ENCODE measurements around the gene DYNLT2. TPM values are rescaled to one million over a fixed set of nuclear protein-coding genes. Genes with fewer than 3 reads are reported as not detected.

DYNLT2 gene
- total RNA-seq, 4 donors from 2014 or later = 3.9 to 6.0 (median 4.0) TPM

DNA sequence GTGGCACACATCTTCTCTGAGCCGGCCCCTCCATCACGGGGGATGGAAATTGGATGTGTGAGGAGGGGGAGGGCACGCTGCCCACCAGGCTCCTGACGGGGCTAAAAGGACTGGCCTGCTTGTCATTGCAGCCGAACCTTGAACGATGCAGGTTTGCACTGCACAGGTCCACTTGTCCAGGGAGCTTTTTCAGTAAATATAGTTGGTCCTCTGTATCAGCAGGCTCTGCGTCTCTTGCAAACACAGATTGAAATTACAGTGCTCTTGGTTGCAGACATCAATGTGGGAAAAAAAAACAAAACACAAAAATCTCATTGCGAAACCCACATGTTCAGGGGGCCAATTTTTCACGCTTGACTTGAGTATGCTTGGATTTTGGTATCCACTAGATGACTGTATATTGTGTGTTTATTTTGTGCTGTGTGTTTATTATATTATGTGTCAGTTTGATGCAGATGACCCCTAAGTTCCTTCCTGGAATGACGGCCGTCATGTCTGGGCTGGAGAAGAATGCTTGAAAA lies 29.3 kb upstream of the DYNLT2 start:
- H3K27ac ChIP-seq = no peak overlapping the region
- no peak overlapping the region for H3K4me3 ChIP-seq
- no peak for DNase-seq
- no peaks in the 10 kb centered on the region for H3K9me3 ChIP-seq
- H3K27me3 ChIP-seq = no peaks in the 10 kb centered on the region
- peaks cover 0 to 32% (median 0%) of the 10 kb centered on the region in 3 donors for H3K36me3 ChIP-seq
- TF ChIP-seq, protein P1, sequence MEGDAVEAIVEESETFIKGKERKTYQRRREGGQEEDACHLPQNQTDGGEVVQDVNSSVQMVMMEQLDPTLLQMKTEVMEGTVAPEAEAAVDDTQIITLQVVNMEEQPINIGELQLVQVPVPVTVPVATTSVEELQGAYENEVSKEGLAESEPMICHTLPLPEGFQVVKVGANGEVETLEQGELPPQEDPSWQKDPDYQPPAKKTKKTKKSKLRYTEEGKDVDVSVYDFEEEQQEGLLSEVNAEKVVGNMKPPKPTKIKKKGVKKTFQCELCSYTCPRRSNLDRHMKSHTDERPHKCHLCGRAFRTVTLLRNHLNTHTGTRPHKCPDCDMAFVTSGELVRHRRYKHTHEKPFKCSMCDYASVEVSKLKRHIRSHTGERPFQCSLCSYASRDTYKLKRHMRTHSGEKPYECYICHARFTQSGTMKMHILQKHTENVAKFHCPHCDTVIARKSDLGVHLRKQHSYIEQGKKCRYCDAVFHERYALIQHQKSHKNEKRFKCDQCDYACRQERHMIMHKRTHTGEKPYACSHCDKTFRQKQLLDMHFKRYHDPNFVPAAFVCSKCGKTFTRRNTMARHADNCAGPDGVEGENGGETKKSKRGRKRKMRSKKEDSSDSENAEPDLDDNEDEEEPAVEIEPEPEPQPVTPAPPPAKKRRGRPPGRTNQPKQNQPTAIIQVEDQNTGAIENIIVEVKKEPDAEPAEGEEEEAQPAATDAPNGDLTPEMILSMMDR (IDR thresholded peaks at IDR 0.05) = no peak
- TF ChIP-seq POLR2A (IDR thresholded peaks at IDR 0.05) = no peak
- no peaks in the 10 kb centered on the region for H3K4me1 ChIP-seq

DNA sequence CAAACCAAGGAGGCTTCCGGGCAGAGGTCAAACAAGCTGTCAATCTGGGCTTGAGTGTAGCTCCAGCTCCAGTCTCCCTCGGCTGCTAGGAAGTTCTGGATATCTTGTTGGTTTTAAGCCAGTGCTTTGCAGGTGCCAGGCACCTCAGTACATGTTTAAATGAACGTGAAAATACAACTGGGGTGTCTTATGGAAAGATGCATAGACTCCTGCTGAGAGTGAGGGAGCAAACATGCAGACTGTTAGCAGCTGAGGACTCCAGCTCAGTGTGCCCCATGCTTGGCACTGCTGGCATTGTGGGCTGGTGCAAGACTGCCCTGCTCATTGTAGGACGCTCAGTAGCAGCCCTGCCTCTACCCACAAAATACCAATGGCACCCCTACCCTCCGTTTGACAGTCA lies 28.5 kb upstream of the DYNLT2 start:
- Histone ChIP-seq H3K4me1 (no peaks in the 10 kb centered on the region), H3K9me3 (no peaks in the 10 kb centered on the region), H3K4me3 (no peak overlapping the region), H3K36me3 (peaks cover 0 to 33% (median 0%) of the 10 kb centered on the region in 3 donors), H3K27me3 (no peaks in the 10 kb centered on the region), H3K27ac (no peak overlapping the region)
- TF ChIP-seq, protein P1 (IDR thresholded peaks at IDR 0.05) = no peak
- no peak for TF ChIP-seq POLR2A (IDR thresholded peaks at IDR 0.05)
- no peak for DNase-seq

DNA sequence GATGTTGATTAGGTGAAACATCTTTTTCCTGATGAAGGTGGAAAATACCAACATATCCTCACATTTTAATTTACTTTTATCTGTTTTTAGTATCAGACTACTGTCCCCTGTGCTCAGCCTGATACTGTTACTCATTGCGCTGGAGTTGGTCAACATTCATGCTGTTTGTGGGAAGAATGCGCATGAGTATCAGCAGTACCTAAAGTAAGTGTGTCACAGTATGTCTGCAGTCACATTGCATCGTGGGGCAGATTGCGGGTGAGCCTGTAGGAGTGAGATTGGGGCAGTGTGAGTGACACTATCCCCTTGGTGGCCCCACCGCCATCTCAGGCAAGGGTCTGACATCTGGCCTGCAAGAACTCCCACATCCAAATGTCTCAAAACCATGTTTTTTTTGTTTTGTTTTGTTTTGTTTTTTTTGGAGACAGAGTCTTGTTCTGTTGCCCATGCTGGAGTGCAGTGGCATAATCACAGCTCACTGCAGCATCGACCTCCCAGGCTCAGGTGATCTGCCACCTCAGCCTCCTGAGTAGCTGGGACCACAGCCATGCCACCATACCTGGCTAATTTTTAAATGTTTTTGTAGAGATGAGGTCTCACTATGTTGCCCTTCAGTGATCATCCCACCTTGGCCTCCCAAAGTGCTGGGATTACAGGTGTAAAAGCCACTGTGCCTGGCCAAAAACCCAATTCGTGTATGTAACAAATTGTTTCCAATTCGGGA lies 27.9 kb upstream of the DYNLT2 start:
- TF ChIP-seq POLR2A (IDR thresholded peaks at IDR 0.05) = no peak
- TF ChIP-seq, protein P1 (IDR thresholded peaks at IDR 0.05) = no peak
- Histone ChIP-seq H3K27me3 (no peaks in the 10 kb centered on the region), H3K36me3 (peaks cover 0 to 37% (median 0%) of the 10 kb centered on the region in 3 donors), H3K27ac (no peak overlapping the region), H3K4me3 (no peak overlapping the region), H3K4me1 (no peaks in the 10 kb centered on the region), H3K9me3 (no peaks in the 10 kb centered on the region)
- no peak for DNase-seq

DNA sequence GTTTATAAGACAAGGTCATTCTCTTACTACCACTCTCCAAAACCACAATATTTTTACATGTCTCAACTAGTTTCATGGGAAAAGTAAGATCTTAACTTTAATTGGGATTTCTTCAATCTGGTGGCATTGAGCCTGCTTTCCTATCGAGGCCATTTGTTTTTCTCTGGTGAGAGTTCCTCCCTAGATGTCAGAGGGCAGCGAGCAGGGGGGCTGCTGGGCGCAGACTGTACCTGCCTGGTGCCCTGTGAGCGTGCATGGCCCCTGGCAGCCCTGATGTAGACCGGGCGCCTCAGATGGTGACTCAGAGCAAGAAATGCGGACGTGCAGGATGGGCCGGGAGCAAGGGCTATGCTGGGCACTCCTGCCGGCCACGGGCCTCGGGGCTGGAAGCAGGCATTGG lies 27.3 kb upstream of the DYNLT2 start:
- Histone ChIP-seq H3K36me3 (peaks cover 0 to 42% (median 0%) of the 10 kb centered on the region in 3 donors), H3K27ac (no peak overlapping the region), H3K4me3 (no peak overlapping the region), H3K27me3 (no peaks in the 10 kb centered on the region), H3K4me1 (no peaks in the 10 kb centered on the region), H3K9me3 (no peaks in the 10 kb centered on the region)
- DNase-seq = no peak
- TF ChIP-seq, protein P1 (IDR thresholded peaks at IDR 0.05) = no peak
- TF ChIP-seq POLR2A (IDR thresholded peaks at IDR 0.05) = no peak

DNA sequence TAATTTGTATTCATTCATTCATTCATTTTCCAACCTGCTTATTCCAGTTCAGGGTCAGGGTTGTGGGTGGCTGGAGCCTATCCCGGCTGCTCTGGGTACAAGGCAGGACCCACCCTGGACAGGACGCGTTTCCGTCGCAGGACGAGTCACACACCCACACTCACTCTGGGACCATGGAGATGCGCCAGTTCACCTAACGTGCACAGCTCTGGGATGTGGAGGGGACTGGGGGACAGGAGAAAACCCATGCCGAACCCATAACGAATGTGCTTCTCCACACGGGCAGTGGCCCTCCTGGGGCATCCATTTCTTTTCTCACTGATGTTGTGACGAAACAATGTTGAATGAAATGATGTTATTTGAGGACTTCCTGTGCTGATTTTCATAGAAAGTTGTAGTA lies 26.5 kb upstream of the DYNLT2 start:
- Histone ChIP-seq H3K4me3 (no peak overlapping the region), H3K27ac (no peak overlapping the region), H3K4me1 (no peaks in the 10 kb centered on the region), H3K36me3 (peaks cover 0 to 42% (median 0%) of the 10 kb centered on the region in 3 donors), H3K9me3 (no peaks in the 10 kb centered on the region), H3K27me3 (no peaks in the 10 kb centered on the region)
- DNase-seq = no peak
- TF ChIP-seq, protein P1 (IDR thresholded peaks at IDR 0.05) = no peak
- TF ChIP-seq POLR2A (IDR thresholded peaks at IDR 0.05) = no peak

Measured in Peyer's patch (tissue), 4 donors.